ENCODE results near the gene PTPN14. TPM values are rescaled to one million over a fixed set of nuclear protein-coding genes. Genes with fewer than 3 reads are reported as not detected.
"Not testable (repeated sequence)": the region's sequence is repeated elsewhere in the genome, so short reads cannot be mapped to it uniquely, and the experiment has no call there.

Gene PTPN14
- total RNA-seq, 1 experiment from 2014 or later: 47.7 TPM

- no peak for DNase-seq (ENCODE audit: low read depth)
Measured at GRCh38 chr1:214542275-214543199, 8.9 kb downstream of the PTPN14 start.

- no peak for DNase-seq (ENCODE audit: low read depth)
Measured at GRCh38 chr1:214541693-214542092, 9.7 kb downstream of the PTPN14 start.

- DNase-seq (ENCODE audit: low read depth): no peak
Measured at GRCh38 chr1:214541206-214541605, 10.2 kb downstream of the PTPN14 start.

- no peak for DNase-seq (ENCODE audit: low read depth)
Measured at GRCh38 chr1:214540324-214540723, 11.1 kb downstream of the PTPN14 start.

- DNase-seq (ENCODE audit: low read depth): no peak
Measured at GRCh38 chr1:214538496-214538895, 12.9 kb downstream of the PTPN14 start.

GRCh38 chr1:214537872-214538473 is 13.4 kb downstream of the PTPN14 start:
- DNase-seq (ENCODE audit: low read depth): no peak

GRCh38 chr1:214537219-214537618 is 14.2 kb downstream of the PTPN14 start:
- peak; percentile 50 for DNase-seq (ENCODE audit: low read depth)

GRCh38 chr1:214532070-214532469 is 19.3 kb downstream of the PTPN14 start:
- no peak for DNase-seq (ENCODE audit: low read depth)

GRCh38 chr1:214525535-214526019 is 25.8 kb downstream of the PTPN14 start:
- DNase-seq (ENCODE audit: low read depth): peak; percentile 80

- peak; percentile 43 for DNase-seq (ENCODE audit: low read depth)
Measured at GRCh38 chr1:214524824-214525223, 26.6 kb downstream of the PTPN14 start.

- no peak for DNase-seq (ENCODE audit: low read depth)
Measured at GRCh38 chr1:214523124-214523824, 28.1 kb downstream of the PTPN14 start.

GRCh38 chr1:214521458-214521857 is 29.9 kb downstream of the PTPN14 start:
- DNase-seq (ENCODE audit: low read depth): not testable (repeated sequence)

- DNase-seq (ENCODE audit: low read depth): no peak
Measured at GRCh38 chr1:214520544-214521165, 30.7 kb downstream of the PTPN14 start.

GRCh38 chr1:214518361-214518760 is 33.0 kb downstream of the PTPN14 start:
- DNase-seq (ENCODE audit: low read depth): peak; percentile 29

GRCh38 chr1:214516434-214517326 is 34.7 kb downstream of the PTPN14 start:
- DNase-seq (ENCODE audit: low read depth): no peak

GRCh38 chr1:214515544-214516433 is 35.6 kb downstream of the PTPN14 start:
- DNase-seq (ENCODE audit: low read depth): no peak

GRCh38 chr1:214514819-214515383 is 36.5 kb downstream of the PTPN14 start:
- DNase-seq (ENCODE audit: low read depth): no peak

- peak; percentile 47 for DNase-seq (ENCODE audit: low read depth)
Measured at GRCh38 chr1:214514032-214514818, 37.2 kb downstream of the PTPN14 start.
